ENCODE measurements around the gene LYRM4. TPM values are rescaled to one million over a fixed set of nuclear protein-coding genes. Genes with fewer than 3 reads are reported as not detected.

The LYRM4 gene
- total RNA-seq, 2 experiments from 2014 or later, result 28.9 to 29.8 TPM

DNA sequence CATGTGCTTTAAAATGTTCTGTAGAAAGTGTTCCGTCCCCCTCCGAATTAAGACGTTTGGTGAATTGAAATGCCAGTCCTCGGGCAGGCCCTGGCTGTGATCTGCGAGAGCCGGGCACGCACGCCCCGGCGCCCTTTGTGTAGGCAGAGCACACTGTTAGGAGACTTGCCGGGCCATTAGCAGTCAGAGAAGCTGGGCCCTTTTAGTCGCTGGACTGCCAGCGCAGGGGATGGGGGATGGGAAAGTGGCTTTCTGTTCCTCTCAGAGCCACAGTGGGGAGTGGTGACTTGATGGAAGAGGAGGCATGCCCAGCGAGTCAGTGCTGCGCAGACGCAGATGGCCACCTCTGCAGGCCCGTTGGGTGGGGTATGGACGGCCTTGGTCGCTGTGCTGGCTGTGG is 173.4 kb downstream of the LYRM4 start:
- peaks cover 6% of the 10 kb centered on the region for H3K4me1 Mint-ChIP-seq (ENCODE audit: low read depth)
- ATAC-seq, result no peak
- H3K27ac Mint-ChIP-seq, result no peak overlapping the region
- H3K9me3 Mint-ChIP-seq (ENCODE audit: insufficient read depth), result no peaks in the 10 kb centered on the region
- ChIA-PET POLR2A (no interaction called here), CTCF (no interaction called here)
- peaks cover 51% of the 10 kb centered on the region for H3K27me3 Mint-ChIP-seq (ENCODE audit: low read depth)
- no peak overlapping the region for H3K4me3 Mint-ChIP-seq
- H3K36me3 Mint-ChIP-seq (ENCODE audit: low read depth), result no peaks in the 10 kb centered on the region
- no peak for DNase-seq

DNA sequence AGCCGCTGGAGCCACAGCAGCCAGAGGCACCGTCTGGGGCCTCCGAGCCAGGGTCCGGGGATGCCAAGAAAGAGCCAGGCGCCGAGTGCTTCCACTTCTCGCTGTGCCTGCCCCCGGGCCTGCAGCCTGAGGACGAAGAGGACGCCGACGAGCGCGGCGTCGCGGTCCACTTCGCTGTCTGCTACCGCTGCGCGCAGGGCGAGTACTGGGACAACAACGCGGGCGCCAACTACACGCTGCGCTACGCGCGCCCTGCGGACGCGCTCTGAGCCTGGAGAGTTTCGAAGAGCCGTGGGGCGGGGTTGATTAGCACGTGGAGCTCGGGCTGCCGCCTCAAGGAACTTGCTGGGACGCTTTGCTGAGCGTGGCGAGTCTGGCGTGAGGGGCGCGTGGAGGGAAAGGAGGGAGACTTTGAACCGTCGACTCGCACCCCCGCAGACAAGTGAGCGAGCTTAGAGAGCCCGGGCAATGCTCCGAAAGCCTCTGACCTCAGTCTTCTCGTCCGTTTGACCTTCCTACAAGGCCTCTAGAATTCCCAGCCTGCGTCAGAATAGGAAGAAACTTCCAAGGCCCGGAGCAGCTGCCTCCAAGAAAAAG is 174.4 kb downstream of the LYRM4 start:
- H3K9me3 Mint-ChIP-seq (ENCODE audit: insufficient read depth), result no peaks in the 10 kb centered on the region
- POLR2A ChIA-PET, result no interaction called here
- peaks cover 6% of the 10 kb centered on the region for H3K4me1 Mint-ChIP-seq (ENCODE audit: low read depth)
- CTCF ChIA-PET, result no interaction called here
- H3K36me3 Mint-ChIP-seq (ENCODE audit: low read depth), result no peaks in the 10 kb centered on the region
- H3K27ac Mint-ChIP-seq, result no peak overlapping the region
- H3K27me3 Mint-ChIP-seq (ENCODE audit: low read depth), result peaks cover 48% of the 10 kb centered on the region
- ATAC-seq (no peak), DNase-seq (no peak)
- no peak overlapping the region for H3K4me3 Mint-ChIP-seq

DNA sequence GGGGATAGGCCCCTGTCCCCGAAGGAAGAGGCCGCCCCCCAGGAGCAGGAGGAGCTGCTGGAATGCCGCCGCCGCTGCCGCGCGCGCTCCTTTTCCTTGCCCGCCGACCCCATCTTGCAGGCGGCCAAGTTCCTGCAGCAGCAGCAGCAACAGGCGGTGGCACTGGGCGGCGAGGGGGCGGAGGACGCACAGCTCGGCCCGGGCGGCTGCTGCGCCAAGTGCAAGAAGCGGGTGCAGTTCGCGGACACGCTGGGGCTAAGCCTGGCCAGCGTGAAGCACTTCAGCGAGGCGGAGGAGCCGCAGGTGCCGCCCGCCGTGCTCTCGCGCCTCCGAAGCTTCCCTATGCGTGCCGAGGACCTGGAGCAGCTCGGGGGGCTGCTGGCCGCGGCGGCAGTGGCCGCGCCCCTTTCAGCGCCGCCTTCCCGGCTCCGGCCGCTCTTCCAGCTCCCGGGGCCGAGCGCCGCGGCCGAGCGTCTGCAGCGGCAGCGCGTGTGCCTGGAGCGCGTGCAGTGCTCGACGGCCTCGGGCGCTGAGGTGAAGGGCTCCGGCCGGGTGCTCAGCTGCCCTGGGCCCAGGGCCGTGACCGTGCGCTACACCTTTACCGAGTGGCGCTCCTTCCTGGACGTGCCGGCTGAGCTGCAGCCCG is 175.0 kb downstream of the LYRM4 start:
- ATAC-seq (peak; percentile 31), DNase-seq (peak; percentile 25)
- H3K4me1 Mint-ChIP-seq (ENCODE audit: low read depth), result peaks cover 6% of the 10 kb centered on the region
- no peak overlapping the region for H3K27ac Mint-ChIP-seq
- H3K9me3 Mint-ChIP-seq (ENCODE audit: insufficient read depth), result no peaks in the 10 kb centered on the region
- H3K36me3 Mint-ChIP-seq (ENCODE audit: low read depth), result no peaks in the 10 kb centered on the region
- ChIA-PET CTCF (no interaction called here), POLR2A (no interaction called here)
- peaks cover 46% of the 10 kb centered on the region for H3K27me3 Mint-ChIP-seq (ENCODE audit: low read depth)
- no peak overlapping the region for H3K4me3 Mint-ChIP-seq

DNA sequence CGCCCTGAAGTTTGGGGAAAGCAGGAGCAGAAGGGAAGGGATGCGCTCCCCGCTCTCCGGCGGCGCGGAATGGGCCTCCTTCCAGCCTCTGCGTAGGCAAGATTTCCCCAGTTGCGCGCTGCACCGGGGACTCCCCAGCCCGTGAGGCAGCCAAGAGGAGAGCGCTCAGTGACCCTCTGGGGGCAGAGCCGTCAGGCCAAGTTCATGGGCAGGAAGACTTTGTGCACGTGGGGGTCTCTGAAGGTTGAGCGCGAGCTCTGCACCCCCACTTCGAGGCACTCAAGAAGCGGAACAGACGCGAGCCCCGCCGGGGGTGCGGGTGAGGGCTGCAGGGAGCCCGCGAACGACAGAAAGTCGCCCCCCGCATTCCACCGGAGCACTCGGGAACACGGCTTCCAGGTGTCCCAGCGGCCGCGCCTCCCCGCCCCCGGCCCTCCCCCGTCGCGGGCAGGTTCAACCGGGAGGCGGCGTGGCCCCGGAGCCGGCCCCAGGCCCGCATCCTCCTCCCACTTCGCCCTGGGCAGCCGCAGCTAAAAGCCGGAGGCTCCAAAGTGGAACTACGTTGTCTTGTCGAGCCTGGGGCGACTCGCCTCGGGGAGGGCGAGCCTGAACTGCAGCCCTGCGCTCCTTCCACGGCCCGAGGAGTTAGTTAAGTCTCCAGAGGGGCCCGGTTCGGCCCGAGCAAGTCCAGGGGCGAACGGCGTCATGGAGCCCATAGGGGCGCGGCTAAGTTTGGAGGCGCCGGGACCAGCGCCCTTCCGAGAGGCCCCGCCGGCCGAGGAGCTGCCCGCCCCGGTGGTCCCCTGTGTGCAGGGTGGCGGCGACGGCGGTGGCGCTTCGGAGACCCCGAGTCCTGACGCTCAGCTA is 175.7 kb downstream of the LYRM4 start, which contains the start of gene PPP1R3G:
PPP1R3G (plus strand) TSS at position 561 of the 867 bp plus-strand sequence; CDS start at position 706, 145 bp downstream.
- CTCF ChIA-PET, result no interaction called here
- Mint-ChIP-seq H3K4me3 (peak within 1 kb of the TSS; percentile 69), H3K9me3 (ENCODE audit: insufficient read depth) (no peaks in the 10 kb centered on the region), H3K27ac (no peak within 1 kb of the TSS), H3K27me3 (ENCODE audit: low read depth) (peaks cover 44% of the 10 kb centered on the region), H3K36me3 (ENCODE audit: low read depth) (no peaks in the 10 kb centered on the region), H3K4me1 (ENCODE audit: low read depth) (peaks cover 6% of the 10 kb centered on the region)
- POLR2A ChIA-PET, result no interaction called here
- DNase-seq, result peak; percentile 24
- peak; percentile 54 for ATAC-seq

DNA sequence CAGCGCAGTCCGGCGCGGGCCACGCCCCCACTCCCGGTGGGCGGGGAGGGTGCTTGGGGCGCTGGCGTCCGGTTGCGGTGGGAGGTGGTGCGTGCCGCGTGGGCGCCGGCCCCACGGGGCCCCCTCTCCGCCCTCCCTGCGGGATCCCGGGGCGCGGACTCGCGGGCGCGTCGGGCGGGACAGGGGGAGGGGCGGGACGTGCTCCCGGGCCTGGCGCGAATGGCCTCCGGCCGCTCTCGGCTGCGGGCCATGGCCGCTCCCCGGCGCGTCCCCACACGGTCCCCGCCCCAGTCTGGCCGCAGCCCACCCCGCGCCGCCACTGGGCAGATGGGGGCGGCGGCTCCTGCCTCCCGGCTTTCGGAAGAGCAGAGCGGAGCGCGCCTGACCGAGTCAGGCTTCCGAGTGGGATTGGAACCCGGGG is 176.4 kb downstream of the LYRM4 start:
- DNase-seq, result no peak
- no peaks in the 10 kb centered on the region for H3K9me3 Mint-ChIP-seq (ENCODE audit: insufficient read depth)
- ATAC-seq, result peak; percentile 35
- no peak overlapping the region for H3K27ac Mint-ChIP-seq
- H3K4me3 Mint-ChIP-seq, result peak overlapping the region; percentile 69
- ChIA-PET POLR2A (no interaction called here), CTCF (no interaction called here)
- peaks cover 44% of the 10 kb centered on the region for H3K27me3 Mint-ChIP-seq (ENCODE audit: low read depth)
- H3K36me3 Mint-ChIP-seq (ENCODE audit: low read depth), result no peaks in the 10 kb centered on the region
- peaks cover 6% of the 10 kb centered on the region for H3K4me1 Mint-ChIP-seq (ENCODE audit: low read depth)

DNA sequence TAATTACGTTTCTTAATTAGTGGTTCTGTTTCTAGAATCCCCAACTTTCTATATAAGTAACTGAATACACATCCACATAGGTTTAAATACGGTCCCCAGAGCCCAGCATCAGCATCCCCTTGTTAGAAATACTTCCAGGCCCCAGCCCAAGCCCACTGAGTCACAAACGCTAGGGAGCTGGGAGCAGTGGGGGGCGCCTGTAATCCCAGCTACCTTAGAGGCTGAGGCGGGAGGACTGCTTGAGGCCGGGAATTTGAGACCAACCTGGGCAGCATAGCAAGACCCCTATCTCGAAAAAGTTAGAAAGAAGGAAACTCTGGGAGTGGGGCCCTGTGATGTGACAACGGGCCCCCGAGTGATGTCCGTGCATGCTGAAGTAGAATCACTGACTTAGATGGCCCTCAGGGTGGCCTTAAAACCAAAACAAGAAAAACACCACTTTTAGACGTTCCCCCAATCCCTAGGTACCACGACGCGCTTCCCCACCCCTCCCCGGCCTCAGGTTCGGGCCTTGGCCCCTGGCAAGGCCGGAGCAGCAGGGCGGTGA is 176.9 kb downstream of the LYRM4 start:
- H3K27me3 Mint-ChIP-seq (ENCODE audit: low read depth), result peaks cover 45% of the 10 kb centered on the region
- POLR2A ChIA-PET, result no interaction called here

DNA sequence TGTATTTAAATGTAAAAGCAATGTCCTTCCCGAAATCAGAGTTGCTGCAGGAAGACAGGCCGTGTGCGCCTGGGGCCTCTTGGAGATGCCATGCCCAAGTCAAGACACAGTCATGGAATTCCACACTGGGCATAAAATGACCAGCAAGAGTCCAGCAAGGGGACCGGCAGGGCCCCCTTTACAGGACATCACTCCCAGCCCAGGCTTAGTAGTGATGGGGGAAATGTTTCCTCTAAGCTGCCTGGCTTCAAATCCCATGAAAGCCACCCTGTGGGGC is 177.5 kb downstream of the LYRM4 start:
- ChIA-PET POLR2A (no interaction called here), CTCF (no interaction called here)
- H3K27me3 Mint-ChIP-seq (ENCODE audit: low read depth), result peaks cover 45% of the 10 kb centered on the region
- H3K4me1 Mint-ChIP-seq (ENCODE audit: low read depth), result peaks cover 6% of the 10 kb centered on the region
- no peaks in the 10 kb centered on the region for H3K9me3 Mint-ChIP-seq (ENCODE audit: insufficient read depth)
- ATAC-seq (no peak), DNase-seq (no peak)
- no peak overlapping the region for H3K4me3 Mint-ChIP-seq
- H3K36me3 Mint-ChIP-seq (ENCODE audit: low read depth), result no peaks in the 10 kb centered on the region
- H3K27ac Mint-ChIP-seq, result no peak overlapping the region

More for the DNA sequence above, 176.9 kb downstream of the LYRM4 start:
- Mint-ChIP-seq H3K27ac (no peak overlapping the region), H3K36me3 (ENCODE audit: low read depth) (no peaks in the 10 kb centered on the region), H3K4me3 (peak overlapping the region; percentile 53), H3K4me1 (ENCODE audit: low read depth) (peaks cover 6% of the 10 kb centered on the region), H3K9me3 (ENCODE audit: insufficient read depth) (no peaks in the 10 kb centered on the region)
- ATAC-seq (no peak), DNase-seq (no peak)
- CTCF ChIA-PET, result no interaction called here

DNA sequence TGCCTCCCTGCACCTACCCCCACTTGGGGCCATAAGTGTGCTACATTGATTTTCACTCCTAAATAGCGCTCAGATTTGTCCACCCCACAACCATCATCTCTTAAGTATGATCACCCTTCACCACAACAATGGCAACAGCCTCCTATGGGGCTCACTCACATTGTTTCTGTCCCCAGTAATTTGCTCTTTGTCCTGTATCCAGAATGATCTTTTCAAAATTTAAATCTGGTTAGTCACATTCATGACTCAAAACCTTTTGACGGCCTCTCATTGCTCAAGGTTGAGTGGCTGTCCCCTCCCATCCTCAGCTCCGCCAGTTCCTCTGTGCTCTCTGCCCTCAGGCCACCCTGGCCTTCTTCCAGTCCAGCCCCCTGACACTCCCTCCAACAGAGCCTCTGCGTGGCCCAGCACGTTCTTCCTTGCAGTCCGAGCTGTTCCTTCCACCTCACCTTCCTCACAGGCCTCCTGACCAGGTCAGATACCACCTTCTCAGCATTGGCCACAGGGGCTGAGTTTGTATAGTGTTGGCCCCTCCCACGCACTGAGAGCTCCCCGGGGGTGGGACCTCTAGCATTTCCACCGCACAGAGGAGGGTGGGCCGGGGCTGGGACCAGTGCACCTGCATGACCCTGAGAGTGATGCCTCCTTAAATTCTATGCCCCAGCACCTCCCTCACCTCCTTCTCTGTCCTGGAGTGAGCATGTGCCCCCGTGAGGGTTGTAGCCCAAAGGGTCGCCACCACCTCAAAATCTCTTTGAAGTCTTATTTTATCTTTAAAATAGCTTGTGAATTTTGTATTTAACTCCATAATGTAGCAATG is 178.1 kb downstream of the LYRM4 start:
- ChIA-PET POLR2A (no interaction called here), CTCF (no interaction called here)
- ATAC-seq (no peak), DNase-seq (no peak)
- H3K36me3 Mint-ChIP-seq (ENCODE audit: low read depth), result no peaks in the 10 kb centered on the region
- H3K4me3 Mint-ChIP-seq, result no peak overlapping the region
- peaks cover 6% of the 10 kb centered on the region for H3K4me1 Mint-ChIP-seq (ENCODE audit: low read depth)
- no peaks in the 10 kb centered on the region for H3K9me3 Mint-ChIP-seq (ENCODE audit: insufficient read depth)
- H3K27me3 Mint-ChIP-seq (ENCODE audit: low read depth), result peaks cover 44% of the 10 kb centered on the region
- no peak overlapping the region for H3K27ac Mint-ChIP-seq

DNA sequence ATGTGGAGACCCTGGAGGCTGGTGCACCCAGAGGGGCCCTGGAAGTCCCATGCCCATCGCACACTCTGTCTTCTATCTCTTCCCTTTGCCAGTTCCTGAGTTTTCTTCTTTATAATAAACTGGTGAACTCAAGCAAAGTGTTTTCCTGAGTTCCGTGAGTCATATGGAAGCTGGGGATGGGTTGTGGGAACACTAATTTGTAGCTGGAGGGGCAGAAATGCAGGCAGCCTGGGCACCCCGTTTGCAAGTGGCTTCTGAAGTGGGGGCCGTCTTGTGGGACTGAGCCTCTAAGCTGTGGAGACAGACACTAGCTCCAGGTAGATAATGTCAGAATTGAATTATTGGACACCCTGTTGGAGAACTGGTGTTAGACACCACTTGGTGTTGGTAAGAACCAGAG is 178.8 kb downstream of the LYRM4 start:
- Mint-ChIP-seq H3K36me3 (ENCODE audit: low read depth) (no peaks in the 10 kb centered on the region), H3K4me1 (ENCODE audit: low read depth) (peaks cover 6% of the 10 kb centered on the region), H3K27me3 (ENCODE audit: low read depth) (peaks cover 36% of the 10 kb centered on the region), H3K4me3 (no peak overlapping the region), H3K9me3 (ENCODE audit: insufficient read depth) (no peaks in the 10 kb centered on the region), H3K27ac (no peak overlapping the region)
- DNase-seq (no peak), ATAC-seq (no peak)
- ChIA-PET POLR2A (no interaction called here), CTCF (no interaction called here)

DNA sequence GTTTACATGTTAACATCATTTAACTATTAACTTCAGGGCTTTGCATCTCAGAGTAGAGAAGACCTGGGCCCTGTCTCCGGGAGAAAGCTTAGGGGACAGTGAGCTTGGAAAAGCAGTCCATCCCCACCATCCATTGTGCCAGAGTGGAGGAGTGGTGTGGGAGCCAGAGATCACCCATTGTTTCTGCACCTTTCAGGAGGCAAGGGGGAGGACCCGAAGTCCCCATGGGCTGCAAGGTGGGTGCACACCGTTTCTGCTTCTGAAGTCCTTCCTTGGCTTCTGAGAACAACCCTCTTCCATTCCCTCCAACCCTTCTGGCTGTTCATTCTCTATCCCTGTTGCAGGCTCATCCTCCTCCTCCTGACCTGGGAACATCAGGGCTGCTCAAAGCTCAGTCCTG is 179.6 kb downstream of the LYRM4 start:
- DNase-seq (no peak), ATAC-seq (no peak)
- ChIA-PET POLR2A (no interaction called here), CTCF (no interaction called here)
- Mint-ChIP-seq H3K4me1 (ENCODE audit: low read depth) (peaks cover 2% of the 10 kb centered on the region), H3K27me3 (ENCODE audit: low read depth) (peaks cover 29% of the 10 kb centered on the region), H3K36me3 (ENCODE audit: low read depth) (no peaks in the 10 kb centered on the region), H3K9me3 (ENCODE audit: insufficient read depth) (no peaks in the 10 kb centered on the region), H3K27ac (no peak overlapping the region), H3K4me3 (no peak overlapping the region)

DNA sequence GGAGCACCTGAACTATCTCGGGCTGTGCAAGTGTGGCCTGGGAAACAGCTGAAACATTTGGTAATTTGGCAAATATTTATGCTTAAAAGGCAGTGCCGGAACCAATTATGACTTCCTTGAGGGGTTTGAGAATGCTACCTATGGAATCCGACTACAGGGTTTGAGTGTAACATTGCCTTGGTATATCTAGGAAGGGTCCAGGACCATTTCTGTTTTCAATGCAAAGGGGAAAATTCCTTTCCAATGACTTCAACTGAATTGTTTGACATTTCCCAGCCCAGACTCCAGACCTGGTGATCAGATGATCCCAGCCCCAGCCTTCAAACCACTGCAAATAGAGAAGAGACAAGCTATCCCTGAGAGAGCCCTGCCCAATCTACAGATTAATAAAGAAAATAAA is 180.2 kb downstream of the LYRM4 start:
- ATAC-seq, result no peak
- no peaks in the 10 kb centered on the region for H3K9me3 Mint-ChIP-seq (ENCODE audit: insufficient read depth)
- DNase-seq, result no peak
- H3K4me3 Mint-ChIP-seq, result no peak overlapping the region
- CTCF ChIA-PET, result no interaction called here
- H3K27me3 Mint-ChIP-seq (ENCODE audit: low read depth), result peaks cover 27% of the 10 kb centered on the region
- H3K4me1 Mint-ChIP-seq (ENCODE audit: low read depth), result no peaks in the 10 kb centered on the region
- POLR2A ChIA-PET, result no interaction called here
- no peak overlapping the region for H3K27ac Mint-ChIP-seq
- H3K36me3 Mint-ChIP-seq (ENCODE audit: low read depth), result no peaks in the 10 kb centered on the region

DNA sequence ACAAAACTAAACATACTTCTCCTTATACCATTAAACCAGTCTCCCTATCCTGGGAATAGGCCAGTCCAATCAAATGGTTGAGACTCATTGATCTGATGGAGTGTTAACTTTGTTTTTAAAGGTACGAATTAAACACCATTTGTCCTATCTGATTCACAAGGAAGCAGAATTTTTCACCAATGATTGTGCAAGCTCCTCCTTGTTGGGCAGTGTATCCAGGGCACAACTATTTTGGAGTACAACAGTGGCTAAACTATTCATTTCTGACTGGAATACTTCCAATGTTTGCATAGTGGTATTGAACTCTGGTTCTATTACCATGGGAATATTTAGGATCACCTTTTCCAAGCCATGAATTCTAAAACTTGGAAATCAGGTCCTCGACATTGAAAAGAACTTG is 181.1 kb downstream of the LYRM4 start:
- ChIA-PET POLR2A (interaction anchor here (0.6 kb wide), 1 partner anchor 466 kb away, joined by 3 read pairs; no protein-coding TSS in a partner anchor), CTCF (no interaction called here)
- H3K27ac Mint-ChIP-seq, result no peak overlapping the region
- no peak for DNase-seq
- no peak for ATAC-seq
- no peaks in the 10 kb centered on the region for H3K4me1 Mint-ChIP-seq (ENCODE audit: low read depth)
- H3K9me3 Mint-ChIP-seq (ENCODE audit: insufficient read depth), result no peaks in the 10 kb centered on the region
- H3K4me3 Mint-ChIP-seq, result no peak overlapping the region
- H3K27me3 Mint-ChIP-seq (ENCODE audit: low read depth), result peaks cover 25% of the 10 kb centered on the region
- no peaks in the 10 kb centered on the region for H3K36me3 Mint-ChIP-seq (ENCODE audit: low read depth)

Measured in activated CD8-positive, alpha-beta T cell treated with anti-CD3 and anti-CD28 coated beads, Interleukin-2, amount 10 ng/mL, durations not matched to agents 7 days and 5 days (primary cell).